ENCODE data around the gene SERPINA6. TPM values are rescaled to one million over a fixed set of nuclear protein-coding genes. Genes with fewer than 3 reads are reported as not detected.

Gene SERPINA6
- total RNA-seq, 1 experiment from 2014 or later = not detected

DNA sequence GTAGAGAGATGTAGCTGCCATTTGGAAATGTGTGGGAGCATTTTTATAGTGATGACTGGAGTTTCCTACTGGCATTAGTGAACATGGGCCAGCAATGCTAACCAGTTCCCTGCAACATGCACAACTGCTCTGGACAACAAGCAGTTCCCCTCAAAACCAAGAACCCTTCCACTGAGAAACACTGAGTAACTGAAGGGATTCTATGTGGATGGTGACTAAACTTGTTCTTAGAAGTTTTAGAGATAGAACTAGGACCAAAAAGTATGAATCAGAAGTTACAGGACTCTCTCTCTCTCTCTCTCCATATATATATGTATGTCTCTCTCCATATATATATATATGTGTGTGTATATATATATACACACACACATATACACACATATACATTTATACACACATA lies 38.0 kb downstream of the SERPINA6 start (continued):
- TF ChIP-seq, protein P1, sequence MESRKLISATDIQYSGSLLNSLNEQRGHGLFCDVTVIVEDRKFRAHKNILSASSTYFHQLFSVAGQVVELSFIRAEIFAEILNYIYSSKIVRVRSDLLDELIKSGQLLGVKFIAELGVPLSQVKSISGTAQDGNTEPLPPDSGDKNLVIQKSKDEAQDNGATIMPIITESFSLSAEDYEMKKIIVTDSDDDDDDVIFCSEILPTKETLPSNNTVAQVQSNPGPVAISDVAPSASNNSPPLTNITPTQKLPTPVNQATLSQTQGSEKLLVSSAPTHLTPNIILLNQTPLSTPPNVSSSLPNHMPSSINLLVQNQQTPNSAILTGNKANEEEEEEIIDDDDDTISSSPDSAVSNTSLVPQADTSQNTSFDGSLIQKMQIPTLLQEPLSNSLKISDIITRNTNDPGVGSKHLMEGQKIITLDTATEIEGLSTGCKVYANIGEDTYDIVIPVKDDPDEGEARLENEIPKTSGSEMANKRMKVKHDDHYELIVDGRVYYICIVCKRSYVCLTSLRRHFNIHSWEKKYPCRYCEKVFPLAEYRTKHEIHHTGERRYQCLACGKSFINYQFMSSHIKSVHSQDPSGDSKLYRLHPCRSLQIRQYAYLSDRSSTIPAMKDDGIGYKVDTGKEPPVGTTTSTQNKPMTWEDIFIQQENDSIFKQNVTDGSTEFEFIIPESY (IDR thresholded peaks at IDR 0.05; ENCODE audit: extremely low read depth, insufficient replicate concordance, low read length) = no peak
- TF ChIP-seq CEBPB (IDR thresholded peaks at IDR 0.05; ENCODE audit: low read depth) (no peak), RAD21 (IDR thresholded peaks at IDR 0.05; ENCODE audit: low read depth) (no peak)
- TF ChIP-seq, protein P2, sequence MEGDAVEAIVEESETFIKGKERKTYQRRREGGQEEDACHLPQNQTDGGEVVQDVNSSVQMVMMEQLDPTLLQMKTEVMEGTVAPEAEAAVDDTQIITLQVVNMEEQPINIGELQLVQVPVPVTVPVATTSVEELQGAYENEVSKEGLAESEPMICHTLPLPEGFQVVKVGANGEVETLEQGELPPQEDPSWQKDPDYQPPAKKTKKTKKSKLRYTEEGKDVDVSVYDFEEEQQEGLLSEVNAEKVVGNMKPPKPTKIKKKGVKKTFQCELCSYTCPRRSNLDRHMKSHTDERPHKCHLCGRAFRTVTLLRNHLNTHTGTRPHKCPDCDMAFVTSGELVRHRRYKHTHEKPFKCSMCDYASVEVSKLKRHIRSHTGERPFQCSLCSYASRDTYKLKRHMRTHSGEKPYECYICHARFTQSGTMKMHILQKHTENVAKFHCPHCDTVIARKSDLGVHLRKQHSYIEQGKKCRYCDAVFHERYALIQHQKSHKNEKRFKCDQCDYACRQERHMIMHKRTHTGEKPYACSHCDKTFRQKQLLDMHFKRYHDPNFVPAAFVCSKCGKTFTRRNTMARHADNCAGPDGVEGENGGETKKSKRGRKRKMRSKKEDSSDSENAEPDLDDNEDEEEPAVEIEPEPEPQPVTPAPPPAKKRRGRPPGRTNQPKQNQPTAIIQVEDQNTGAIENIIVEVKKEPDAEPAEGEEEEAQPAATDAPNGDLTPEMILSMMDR (IDR thresholded peaks at IDR 0.05 in 2 of 3, conservative IDR thresholded peaks at IDR 0.05 in 1 of 3; ENCODE audit: borderline replicate concordance in 1 of 3, insufficient read depth in 1 of 3, low read depth in 2 of 3, low read length in 2 of 3) = no peak

DNA sequence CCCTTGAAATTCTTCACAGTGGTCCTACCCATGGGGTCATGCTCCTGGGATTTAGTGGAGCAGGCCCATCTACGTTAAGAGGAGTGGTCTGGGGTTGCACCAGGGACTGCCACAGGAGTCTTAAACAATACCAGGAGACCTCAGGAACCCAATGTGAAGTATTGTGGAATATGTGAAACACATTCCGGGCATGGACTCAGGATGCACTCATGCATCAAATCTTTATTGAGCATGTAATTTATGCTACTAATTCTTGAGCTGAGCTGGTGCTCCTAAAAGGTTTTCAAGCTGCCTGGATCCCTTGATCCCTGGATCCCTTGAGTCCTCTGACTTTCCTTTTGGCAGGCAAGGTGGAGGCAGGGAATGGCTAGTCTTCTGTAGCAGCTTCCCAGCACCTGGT lies 38.9 kb downstream of the SERPINA6 start:
- H3K27me3 ChIP-seq (ENCODE audit: insufficient read depth, low read length) = no peaks in the 10 kb centered on the region
- no peaks in the 10 kb centered on the region for H3K9me3 ChIP-seq (ENCODE audit: control insufficient read depth in 1 of 2, insufficient read depth in 1 of 2, low read depth in 1 of 2, low read length in 2 of 2)
- H3K9me2 ChIP-seq (ENCODE audit: insufficient read depth) = no peaks in the 10 kb centered on the region
- DNase-seq (ENCODE audit: low read depth, low spot score) = no peak
- no peak overlapping the region for H2AFZ ChIP-seq (ENCODE audit: low read depth, low read length, poor library complexity, severe bottlenecking)
- RAD21 ChIA-PET (ENCODE audit: low non-redundant PET in 1 of 2, low total read pairs in 2 of 2, uncharacterized antibody in 2 of 2, unreplicated experiment in 2 of 2) = no interaction called here
- ATAC-seq = no peak
- H3K79me2 ChIP-seq (ENCODE audit: insufficient read depth, low read length) = no peaks in the 10 kb centered on the region
- H3K9ac ChIP-seq (ENCODE audit: low read length) = no peak overlapping the region
- H3K4me2 ChIP-seq (ENCODE audit: low read length) = no peak overlapping the region
- BruUV-seq (replicated peaks) = no TSS peak
- no peak for TF ChIP-seq EGR1 (IDR thresholded peaks at IDR 0.05; ENCODE audit: low read depth)
- TF ChIP-seq POLR2AphosphoS5 (IDR thresholded peaks at IDR 0.05; ENCODE audit: low read depth, low read length) = no peak
- intact Hi-C loops (cut with micrococcal nuclease) = no loop called here
- no peak overlapping the region for H3K27ac ChIP-seq (ENCODE audit: low read depth, low read length)
- CTCF ChIA-PET = no interaction called here
- H4K20me1 ChIP-seq (ENCODE audit: insufficient read depth) = no peaks in the 10 kb centered on the region
- POLR2A ChIA-PET = no interaction called here
- no peak overlapping the region for H3K4me3 ChIP-seq (replicated peaks in 1 of 2; ENCODE audit: low read depth in 1 of 2, low read length in 2 of 2)
- no peaks in the 10 kb centered on the region for H3K4me1 ChIP-seq (ENCODE audit: control insufficient read depth in 1 of 2, insufficient read depth in 2 of 2, low read length in 2 of 2)
- H3K36me3 ChIP-seq (ENCODE audit: control insufficient read depth in 1 of 2, insufficient read depth in 2 of 2, low read length in 2 of 2) = no peaks in the 10 kb centered on the region

All from HCT116 (cell line).